Measurements from ENCODE around the gene LRFN5. TPM values are rescaled to one million over a fixed set of nuclear protein-coding genes. Genes with fewer than 3 reads are reported as not detected.
"Not testable (repeated sequence)": the region's sequence is repeated elsewhere in the genome, so short reads cannot be mapped to it uniquely, and the experiment has no call there.

The LRFN5 gene
- total RNA-seq (2.8 and 3.6 TPM in 2 replicates), polyA plus RNA-seq (0.14 and 0.66 TPM in 2 replicates), polyA minus RNA-seq (ENCODE audit: low replicate concordance) (1.1 TPM in 1 of 2 replicates, not detected in the other)
- 0.05 and 0.32 TPM in 2 replicates for polyA plus RNA-seq (2012)

DNA sequence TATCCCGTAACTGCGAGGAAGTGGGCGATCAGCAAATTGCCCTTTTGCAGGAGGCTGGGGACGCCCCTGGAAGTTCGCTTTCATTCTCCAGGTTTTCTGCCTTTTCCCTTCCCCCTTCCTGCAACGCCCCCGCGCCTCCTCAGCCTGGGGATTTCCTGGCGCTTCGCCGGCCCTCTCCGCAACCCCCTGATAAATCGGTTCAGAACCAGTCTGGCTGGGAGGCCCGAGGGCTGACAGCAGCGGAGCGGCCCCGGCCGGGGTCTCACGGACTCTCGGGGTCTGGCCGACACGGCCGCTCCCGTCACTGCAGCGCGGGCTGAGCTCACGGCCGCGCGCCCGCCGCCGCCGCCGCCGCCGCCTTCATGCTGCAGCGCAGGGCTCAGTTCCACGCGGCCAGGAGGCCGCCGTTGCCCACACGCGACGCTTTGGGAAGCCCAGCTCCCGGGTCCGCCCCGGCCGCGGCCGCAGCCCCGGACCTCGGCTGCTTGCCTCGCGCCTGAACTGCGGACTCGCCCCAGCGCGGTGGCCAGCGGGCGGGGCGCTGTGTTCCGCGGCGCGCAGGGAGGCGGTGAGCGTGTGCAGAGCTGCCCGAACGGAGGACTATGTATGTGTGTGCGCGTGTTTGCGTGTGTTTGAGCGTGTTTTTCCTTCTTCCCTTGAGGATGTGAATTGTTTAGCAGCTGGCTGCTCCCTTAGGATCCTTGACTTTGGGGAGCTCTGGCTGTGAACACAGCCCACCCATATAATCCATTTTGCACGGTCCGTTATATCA is at the start of gene LRFN5:
Gene LRFN5, plus strand, starts transcription at position 345 of the 772 bp plus-strand sequence.
- Histone ChIP-seq H3K4me3 (replicated peaks in 1 of 4; ENCODE audit: control extremely low read depth in 1 of 4, insufficient read depth in 1 of 4, low read depth in 3 of 4, low read length in 4 of 4) (peak within 1 kb of the TSS; percentile 40 to 90 (median 56)), H3K79me2 (ENCODE audit: control insufficient read depth, insufficient read depth, low read length) (no peaks in the 10 kb centered on the region), H3K36me3 (ENCODE audit: control insufficient read depth, insufficient read depth, low read length) (no peaks in the 10 kb centered on the region), H3K9ac (ENCODE audit: insufficient read depth, low read length) (no peak within 1 kb of the TSS), H3K27me3 (ENCODE audit: control insufficient read depth, insufficient read depth, low read length) (peaks cover 14% of the 10 kb centered on the region), H3K9me3 (ENCODE audit: control insufficient read depth, insufficient read depth, low read depth, low read length) (no peaks in the 10 kb centered on the region), H4K20me1 (ENCODE audit: control insufficient read depth, extremely low read depth, insufficient read depth, low read length) (no peaks in the 10 kb centered on the region), H3K27ac (ENCODE audit: insufficient read depth, low read length) (no peak within 1 kb of the TSS), H2AFZ (ENCODE audit: low read length) (peak within 1 kb of the TSS; percentile 36), H3K4me1 (ENCODE audit: control insufficient read depth, extremely low read depth, insufficient read depth, low read length) (no peaks in the 10 kb centered on the region), H3K4me2 (ENCODE audit: extremely low read depth, insufficient read depth, low read length) (peak within 1 kb of the TSS; percentile 72)
- peak; percentile 53 to 61 for DNase-seq (ENCODE audit: low read depth in 2 of 2)
- TF ChIP-seq, protein P1, sequence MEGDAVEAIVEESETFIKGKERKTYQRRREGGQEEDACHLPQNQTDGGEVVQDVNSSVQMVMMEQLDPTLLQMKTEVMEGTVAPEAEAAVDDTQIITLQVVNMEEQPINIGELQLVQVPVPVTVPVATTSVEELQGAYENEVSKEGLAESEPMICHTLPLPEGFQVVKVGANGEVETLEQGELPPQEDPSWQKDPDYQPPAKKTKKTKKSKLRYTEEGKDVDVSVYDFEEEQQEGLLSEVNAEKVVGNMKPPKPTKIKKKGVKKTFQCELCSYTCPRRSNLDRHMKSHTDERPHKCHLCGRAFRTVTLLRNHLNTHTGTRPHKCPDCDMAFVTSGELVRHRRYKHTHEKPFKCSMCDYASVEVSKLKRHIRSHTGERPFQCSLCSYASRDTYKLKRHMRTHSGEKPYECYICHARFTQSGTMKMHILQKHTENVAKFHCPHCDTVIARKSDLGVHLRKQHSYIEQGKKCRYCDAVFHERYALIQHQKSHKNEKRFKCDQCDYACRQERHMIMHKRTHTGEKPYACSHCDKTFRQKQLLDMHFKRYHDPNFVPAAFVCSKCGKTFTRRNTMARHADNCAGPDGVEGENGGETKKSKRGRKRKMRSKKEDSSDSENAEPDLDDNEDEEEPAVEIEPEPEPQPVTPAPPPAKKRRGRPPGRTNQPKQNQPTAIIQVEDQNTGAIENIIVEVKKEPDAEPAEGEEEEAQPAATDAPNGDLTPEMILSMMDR (conservative IDR thresholded peaks at IDR 0.05 in 1 of 2, IDR thresholded peaks at IDR 0.05 in 1 of 2; ENCODE audit: low read depth in 1 of 2, low read length in 2 of 2) = no peak
- TF ChIP-seq EZH2 (IDR thresholded peaks at IDR 0.05; ENCODE audit: low read length, missing control alignments) = no peak

DNA sequence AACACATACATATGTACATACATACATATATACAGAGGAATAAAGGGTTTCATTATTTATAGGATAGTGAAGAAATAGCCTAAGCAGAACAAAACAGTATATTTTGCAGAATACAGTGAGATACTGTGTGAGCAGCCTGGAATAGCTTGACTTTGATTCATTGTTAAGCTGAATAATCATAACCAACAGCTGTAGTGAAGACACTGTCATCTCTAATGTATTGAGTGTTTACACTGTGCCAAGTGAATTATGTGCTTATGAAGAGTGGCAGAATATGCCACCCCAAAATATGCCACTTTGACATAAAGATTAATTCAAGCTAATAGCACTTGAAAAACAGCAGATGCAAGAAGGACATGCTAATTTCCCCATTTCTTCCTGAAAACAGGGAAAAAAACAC is 48.2 kb upstream of the LRFN5 start:
- no peaks in the 10 kb centered on the region for H3K4me1 ChIP-seq (ENCODE audit: control insufficient read depth, extremely low read depth, insufficient read depth, low read length)
- no peaks in the 10 kb centered on the region for H3K9me3 ChIP-seq (ENCODE audit: control insufficient read depth, insufficient read depth, low read depth, low read length)
- no peaks in the 10 kb centered on the region for H3K79me2 ChIP-seq (ENCODE audit: control insufficient read depth, insufficient read depth, low read length)
- H3K36me3 ChIP-seq (ENCODE audit: control insufficient read depth, insufficient read depth, low read length) = no peaks in the 10 kb centered on the region
- H3K9ac ChIP-seq (ENCODE audit: insufficient read depth, low read length) = no peak overlapping the region
- no peak overlapping the region for H2AFZ ChIP-seq (ENCODE audit: low read length)
- no peaks in the 10 kb centered on the region for H4K20me1 ChIP-seq (ENCODE audit: control insufficient read depth, extremely low read depth, insufficient read depth, low read length)
- no peak overlapping the region for H3K4me2 ChIP-seq (ENCODE audit: extremely low read depth, insufficient read depth, low read length)
- DNase-seq (ENCODE audit: low read depth in 2 of 2) = no peak
- no peak overlapping the region for H3K27ac ChIP-seq (ENCODE audit: insufficient read depth, low read length)
- H3K4me3 ChIP-seq (replicated peaks in 1 of 4; ENCODE audit: control extremely low read depth in 1 of 4, insufficient read depth in 1 of 4, low read depth in 3 of 4, low read length in 4 of 4) = no peak overlapping the region
- H3K27me3 ChIP-seq (ENCODE audit: control insufficient read depth, insufficient read depth, low read length) = no peaks in the 10 kb centered on the region
- TF ChIP-seq, protein P1 (conservative IDR thresholded peaks at IDR 0.05 in 1 of 2, IDR thresholded peaks at IDR 0.05 in 1 of 2; ENCODE audit: low read depth in 1 of 2, low read length in 2 of 2) = no peak
- TF ChIP-seq EZH2 (IDR thresholded peaks at IDR 0.05; ENCODE audit: low read length, missing control alignments) = no peak

DNA sequence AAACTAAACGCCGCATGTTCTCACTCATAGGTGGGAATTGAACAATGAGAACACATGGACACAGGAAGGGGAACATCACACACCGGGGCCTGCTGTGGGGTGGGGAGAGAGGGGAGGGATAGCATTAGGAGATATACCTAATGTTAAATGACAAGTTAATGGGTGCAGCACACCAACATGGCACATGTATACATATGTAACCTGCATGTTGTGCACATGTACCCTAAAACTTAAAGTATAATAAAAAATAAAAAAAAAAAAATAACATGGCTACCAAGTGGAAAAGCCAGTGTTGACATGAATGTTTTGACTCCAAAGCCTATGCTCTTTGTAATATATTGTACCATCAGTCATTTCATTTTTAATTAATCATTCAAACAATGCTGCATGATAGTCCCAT is 39.8 kb upstream of the LRFN5 start:
- H3K4me3 ChIP-seq (replicated peaks in 1 of 4; ENCODE audit: control extremely low read depth in 1 of 4, insufficient read depth in 1 of 4, low read depth in 3 of 4, low read length in 4 of 4); H3K4me1 ChIP-seq (ENCODE audit: control insufficient read depth, extremely low read depth, insufficient read depth, low read length); H3K27ac ChIP-seq (ENCODE audit: insufficient read depth, low read length); H3K4me2 ChIP-seq (ENCODE audit: extremely low read depth, insufficient read depth, low read length); H3K36me3 ChIP-seq (ENCODE audit: control insufficient read depth, insufficient read depth, low read length); H3K79me2 ChIP-seq (ENCODE audit: control insufficient read depth, insufficient read depth, low read length); H4K20me1 ChIP-seq (ENCODE audit: control insufficient read depth, extremely low read depth, insufficient read depth, low read length); DNase-seq (ENCODE audit: low read depth in 2 of 2); H3K9ac ChIP-seq (ENCODE audit: insufficient read depth, low read length); H3K27me3 ChIP-seq (ENCODE audit: control insufficient read depth, insufficient read depth, low read length); H2AFZ ChIP-seq (ENCODE audit: low read length); H3K9me3 ChIP-seq (ENCODE audit: control insufficient read depth, insufficient read depth, low read depth, low read length): not testable (repeated sequence)
